NCI-H2227 (cell line): Measurements from ENCODE around the gene C16orf89.

Experiments used
- DNase-seq: peaks from one replicate; lab custom pipeline; 2025; ENCODE audit not compliant: unreplicated experiment; lab: John Stamatoyannopoulos, UW

Gene C16orf89

DNA sequence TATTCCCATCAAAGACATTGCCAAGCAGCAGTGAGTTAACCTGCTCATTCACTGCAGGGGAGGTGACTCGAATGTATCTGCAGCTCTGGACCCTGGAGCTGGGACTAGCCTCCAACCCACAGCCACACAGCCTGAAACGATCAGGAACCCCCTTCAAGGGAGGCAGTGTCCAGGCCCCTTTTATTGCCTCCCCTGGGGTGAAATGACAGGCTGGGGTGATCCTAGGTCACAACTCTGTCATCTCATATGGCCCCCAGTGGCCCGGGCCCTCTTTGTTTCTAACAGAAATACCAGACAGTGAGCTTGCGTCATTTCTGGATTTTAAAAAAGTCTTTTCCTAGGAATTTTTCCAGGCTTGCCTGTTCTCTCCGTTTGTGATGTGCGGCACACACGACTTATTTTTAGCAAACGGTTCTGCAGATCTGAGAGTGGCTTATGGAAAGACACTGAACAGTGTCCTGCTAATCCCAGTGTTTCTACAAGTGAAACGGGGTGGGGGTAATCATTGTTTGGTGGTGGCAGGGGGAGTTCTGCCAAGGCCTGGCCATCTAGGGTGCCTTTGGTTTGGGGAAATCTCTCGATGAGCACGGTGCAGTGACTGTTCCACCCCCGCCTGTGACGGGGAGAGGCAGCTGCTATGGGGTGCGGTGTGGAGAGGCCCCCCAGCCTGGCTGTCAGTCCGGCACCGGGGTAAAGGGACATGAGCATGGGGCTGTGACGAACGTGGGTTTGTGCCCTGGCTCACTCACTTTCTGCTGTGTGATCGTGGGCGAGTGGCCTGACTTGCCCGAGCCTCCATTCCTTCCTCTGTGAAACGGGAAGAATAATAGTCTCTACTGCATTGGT, 59.2 kb downstream of the C16orf89 start:
- no peak for DNase-seq

DNA sequence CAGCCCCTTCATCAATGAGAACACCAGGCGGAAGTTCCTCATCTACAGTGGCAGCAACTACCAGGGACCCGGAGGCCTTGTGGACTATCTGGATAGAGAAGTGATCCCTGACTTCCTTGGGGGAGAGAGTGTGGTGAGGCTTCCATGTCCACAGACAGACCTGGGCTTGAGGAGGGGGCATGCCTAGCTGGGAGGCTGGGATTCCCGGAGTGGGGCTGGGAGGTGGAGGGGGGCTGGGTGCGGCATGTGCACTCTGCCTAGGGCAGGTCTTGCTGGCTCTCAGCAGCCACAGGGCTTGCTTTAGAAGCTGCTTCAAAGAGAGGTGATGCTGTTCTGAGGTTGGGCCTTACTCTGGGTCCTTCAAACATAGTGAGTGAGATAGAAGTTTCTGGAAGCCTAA, 59.8 kb downstream of the C16orf89 start:
- DNase-seq: no peak

DNA sequence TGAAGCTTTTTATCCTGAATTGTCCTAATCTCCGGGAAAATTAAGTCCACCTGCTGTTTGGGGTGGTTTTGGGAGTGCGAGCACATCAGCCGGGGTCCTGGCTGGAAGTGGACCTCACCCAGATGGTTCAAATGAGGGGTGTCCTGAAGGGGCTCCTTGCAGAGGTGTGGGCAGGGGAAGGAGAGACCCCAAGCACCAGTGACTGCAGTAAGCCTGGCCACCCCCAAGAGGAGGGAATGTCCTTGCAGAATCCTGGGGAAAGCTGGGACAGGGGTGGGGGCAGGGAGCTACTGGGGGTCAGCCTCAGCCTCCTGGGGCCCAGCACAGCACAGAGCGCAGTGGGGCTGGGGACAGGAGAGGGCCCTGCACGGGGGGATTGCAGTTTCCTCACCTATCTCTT, 61.4 kb downstream of the C16orf89 start:
- DNase-seq: no peak

DNA sequence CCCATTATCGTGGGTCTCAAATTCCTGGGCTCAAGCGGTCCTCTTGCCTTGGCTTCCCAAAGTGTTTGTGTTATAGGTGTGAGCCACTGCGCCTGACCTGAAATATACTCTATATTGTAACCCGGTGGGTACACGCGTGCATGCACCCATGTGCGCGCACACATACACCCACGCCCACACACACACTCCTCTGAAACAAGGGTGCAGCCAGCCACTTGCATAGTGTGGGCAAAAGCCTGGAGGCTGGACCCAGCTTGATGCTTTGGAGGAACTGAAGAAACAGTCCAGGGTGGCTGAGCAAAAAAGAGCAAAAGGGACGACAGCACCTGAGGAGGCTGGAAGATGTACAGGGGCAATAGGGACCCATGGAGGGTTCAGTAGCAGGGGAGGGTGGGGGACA, 61.9 kb downstream of the C16orf89 start:
- DNase-seq: no peak

DNA sequence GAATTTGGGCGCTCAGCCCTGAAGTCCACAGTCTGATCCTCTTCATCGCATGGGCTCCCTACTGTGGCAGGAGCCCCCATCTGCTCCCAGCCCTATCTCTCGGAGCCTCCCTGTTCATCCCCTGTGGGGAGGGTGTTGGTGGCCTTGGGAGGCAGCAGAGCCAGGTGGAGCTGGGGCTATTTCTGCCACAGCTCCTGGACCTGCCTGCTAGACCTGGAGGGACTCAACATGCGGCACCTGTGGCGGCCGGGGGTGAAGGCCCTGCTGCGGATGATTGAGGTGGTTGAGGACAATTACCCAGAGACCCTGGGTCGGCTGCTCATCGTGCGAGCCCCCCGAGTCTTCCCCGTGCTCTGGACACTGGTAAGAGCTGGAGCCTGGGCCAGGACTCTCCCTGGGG, 62.5 kb downstream of the C16orf89 start:
- no peak for DNase-seq

DNA sequence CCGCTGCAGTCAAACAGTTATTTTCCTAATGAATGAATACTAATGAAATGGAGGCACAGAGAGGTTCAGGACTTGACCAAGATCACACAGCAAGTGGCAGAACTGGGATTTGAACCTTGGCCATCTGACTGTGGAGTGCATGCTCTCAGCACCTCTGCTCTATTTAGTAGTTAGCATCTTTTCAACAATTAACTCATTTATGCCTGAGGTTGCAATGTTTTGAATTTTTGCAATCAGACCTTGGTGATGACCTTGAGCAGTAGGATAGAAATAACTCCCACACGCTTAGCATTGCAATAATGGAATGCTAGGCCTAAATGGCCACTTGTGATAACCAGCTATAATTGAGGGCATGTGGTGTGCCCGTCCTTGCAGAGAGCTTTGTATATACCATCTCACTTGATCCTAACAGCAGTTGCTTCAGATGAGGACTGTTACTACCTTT, 63.0 kb downstream of the C16orf89 start:
- peak; percentile 64 for DNase-seq

DNA sequence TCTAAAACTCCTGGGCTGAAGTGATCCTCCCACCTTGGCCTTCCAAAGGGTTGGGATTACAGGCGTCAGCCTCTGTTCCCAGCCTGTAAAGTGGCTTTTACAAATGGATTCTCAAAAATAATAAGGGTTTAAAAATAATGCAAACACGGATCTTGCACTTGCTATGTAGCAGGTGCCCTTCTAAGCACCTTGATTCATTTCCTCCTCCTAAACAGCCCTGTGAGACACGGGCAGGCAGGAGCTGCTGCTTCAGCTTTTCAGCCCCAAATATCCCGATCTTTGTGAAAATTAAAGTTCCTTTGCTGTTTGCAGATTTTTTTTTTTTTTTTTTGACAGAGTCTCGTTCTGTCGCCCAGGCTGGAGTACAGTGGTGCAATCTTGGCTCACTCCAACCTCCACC, 63.8 kb downstream of the C16orf89 start:
- DNase-seq: no peak

DNA sequence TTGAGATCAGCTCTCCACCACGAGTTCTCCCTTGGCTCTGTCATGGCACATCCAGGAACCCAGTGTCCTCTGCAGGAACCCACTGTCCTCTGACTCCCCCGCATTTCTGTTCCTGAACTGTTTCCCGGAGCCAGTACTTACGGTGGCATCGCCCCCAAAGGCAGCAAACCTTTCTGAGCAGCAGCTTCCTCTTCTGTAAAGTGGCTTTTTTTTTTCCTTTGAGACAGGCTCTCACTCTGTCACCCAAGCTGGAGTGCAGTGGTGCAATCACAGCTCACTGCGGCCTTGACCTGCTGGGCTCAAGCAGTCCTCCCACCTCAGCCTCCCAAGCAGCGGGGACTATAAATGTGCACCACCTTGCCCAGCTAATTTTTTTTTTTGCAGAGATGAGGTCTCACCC, 64.2 kb downstream of the C16orf89 start:
- no peak for DNase-seq

DNA sequence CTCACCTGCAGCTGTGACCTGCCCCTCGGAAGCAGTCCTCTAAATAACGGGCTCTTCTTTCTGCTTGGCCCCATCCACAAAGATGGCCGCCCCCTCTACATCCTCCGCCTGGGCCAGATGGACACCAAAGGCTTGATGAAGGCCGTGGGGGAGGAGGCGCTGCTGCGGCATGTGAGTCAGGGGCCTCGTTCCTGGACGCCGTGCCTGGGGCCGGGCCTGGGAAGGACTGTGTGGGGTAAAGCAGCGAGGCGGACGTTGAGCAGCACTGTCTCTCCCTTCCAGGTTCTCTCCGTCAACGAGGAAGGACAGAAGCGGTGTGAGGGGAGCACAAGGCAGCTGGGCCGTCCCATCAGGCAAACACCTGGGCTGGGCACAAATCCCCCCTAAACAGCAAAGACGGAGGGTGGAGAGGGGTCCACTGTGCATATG, 65.2 kb downstream of the C16orf89 start:
- no peak for DNase-seq

DNA sequence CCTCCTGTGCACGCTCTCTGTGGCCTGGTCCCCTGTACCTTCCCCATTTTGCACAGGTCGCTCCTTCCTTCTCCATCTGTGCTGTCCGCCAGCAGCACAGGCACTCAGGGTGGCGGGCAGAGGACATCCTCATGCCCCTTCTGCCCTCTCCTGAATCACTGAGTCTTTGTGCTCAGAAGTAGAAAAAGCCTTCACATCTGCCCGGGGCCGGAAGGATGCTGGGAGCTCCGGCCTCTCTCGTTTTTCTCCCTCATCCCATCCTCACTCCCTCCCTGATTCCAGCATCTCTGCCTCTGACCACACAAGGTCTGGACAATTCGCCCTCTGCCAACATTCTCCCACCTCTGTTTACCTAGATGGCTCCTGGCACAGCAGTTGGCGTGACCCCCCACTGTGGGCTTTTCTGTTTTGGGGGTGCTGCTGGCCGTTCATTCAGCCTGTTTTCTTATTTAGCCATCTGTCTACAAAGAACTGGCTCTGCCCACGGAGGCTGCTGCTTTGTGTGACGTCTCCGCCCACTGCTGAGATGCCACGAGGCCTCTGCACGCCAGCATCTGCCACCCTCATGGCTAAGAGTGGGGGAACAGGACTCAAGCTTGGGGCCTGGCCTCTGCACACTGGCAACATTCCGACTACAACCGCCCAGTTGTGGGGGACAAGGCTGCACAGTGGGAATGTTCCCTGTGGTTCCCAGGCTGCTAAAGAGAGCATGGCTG, 70.9 kb downstream of the C16orf89 start:
- DNase-seq: no peak
